Osteoblast (primary cell): ENCODE results near the gene FUS. TPM values are rescaled to one million over a fixed set of nuclear protein-coding genes. Genes with fewer than 3 reads are reported as not detected.
"Not testable (repeated sequence)": the region's sequence is repeated elsewhere in the genome, so short reads cannot be mapped to it uniquely, and the experiment has no call there.

ENCODE experiments used
- DNase-seq: peaks from one replicate; pipeline ENCODE4 v3.0.0; 2011; ENCODE audit warnings: low spot score, mixed read lengths; ENCODE audit not compliant: insufficient read length; ENCODE audit errors: missing footprints
- H2AFZ ChIP-seq: 2 replicates; pipeline ENCODE4 v1.6.0; 2011; ENCODE audit warnings: mild to moderate bottlenecking, low read length
- H3K27ac ChIP-seq: 2 replicates; pipeline ENCODE4 v1.5.1; 2011; ENCODE audit warnings: mild to moderate bottlenecking, low read depth, low read length, moderate library complexity
- H3K27me3 ChIP-seq: 2 replicates; pipeline ENCODE4 v1.6.0; 2012; ENCODE audit warnings: mild to moderate bottlenecking, control low read depth, inconsistent platforms, low read length, moderate library complexity; ENCODE audit not compliant: insufficient read depth
- H3K36me3 ChIP-seq: 2 replicates; pipeline ENCODE4 v1.5.1; 2011; ENCODE audit warnings: mild to moderate bottlenecking, low read length, control low read depth, moderate library complexity; ENCODE audit not compliant: insufficient read depth
- H3K4me1 ChIP-seq: 2 replicates; pipeline ENCODE4 v1.5.1; 2011; ENCODE audit warnings: mild to moderate bottlenecking, low read length, control low read depth, moderate library complexity; ENCODE audit not compliant: insufficient read depth
- H3K4me2 ChIP-seq: 2 replicates; pipeline ENCODE4 v1.6.0; 2011; ENCODE audit warnings: mild to moderate bottlenecking, low read length; ENCODE audit not compliant: insufficient read depth
- H3K4me3 ChIP-seq: fragments of 200-600 bp; sonication (generic); 3 replicates; pipeline ENCODE4 v1.5.1; 2012; ENCODE audit warnings: mild to moderate bottlenecking, low read length, inconsistent platforms; ENCODE audit not compliant: insufficient read depth
- H3K79me2 ChIP-seq: 2 replicates; pipeline ENCODE4 v1.6.0; 2012; ENCODE audit warnings: mild to moderate bottlenecking, low read length, control low read depth, inconsistent platforms; ENCODE audit not compliant: insufficient read depth
- H3K9me3 ChIP-seq: 2 replicates; pipeline ENCODE4 v1.5.1; 2011; ENCODE audit warnings: low read depth, low read length, control low read depth
- H4K20me1 ChIP-seq: 2 replicates; pipeline ENCODE4 v1.6.0; 2012; ENCODE audit warnings: mild to moderate bottlenecking, low read length, control low read depth; ENCODE audit not compliant: insufficient read depth
- total RNA-seq: library from RNA; depleted of rRNA; stranded (reverse); fragments of >200 nt; gene quantifications from 2 replicates; pipeline ENCODE4 v1.2.3, GENCODE V29; 2012
- TF ChIP-seq, protein P1 (sequence below): IDR thresholded peaks from 2 replicates; pipeline ENCODE4 v1.5.1; 2011; ENCODE audit warnings: mild to moderate bottlenecking, low read depth, low read length, moderate library complexity; ENCODE audit errors: extremely low read depth

The FUS gene
- total RNA-seq, 1 donor = 24.2 TPM

DNA sequence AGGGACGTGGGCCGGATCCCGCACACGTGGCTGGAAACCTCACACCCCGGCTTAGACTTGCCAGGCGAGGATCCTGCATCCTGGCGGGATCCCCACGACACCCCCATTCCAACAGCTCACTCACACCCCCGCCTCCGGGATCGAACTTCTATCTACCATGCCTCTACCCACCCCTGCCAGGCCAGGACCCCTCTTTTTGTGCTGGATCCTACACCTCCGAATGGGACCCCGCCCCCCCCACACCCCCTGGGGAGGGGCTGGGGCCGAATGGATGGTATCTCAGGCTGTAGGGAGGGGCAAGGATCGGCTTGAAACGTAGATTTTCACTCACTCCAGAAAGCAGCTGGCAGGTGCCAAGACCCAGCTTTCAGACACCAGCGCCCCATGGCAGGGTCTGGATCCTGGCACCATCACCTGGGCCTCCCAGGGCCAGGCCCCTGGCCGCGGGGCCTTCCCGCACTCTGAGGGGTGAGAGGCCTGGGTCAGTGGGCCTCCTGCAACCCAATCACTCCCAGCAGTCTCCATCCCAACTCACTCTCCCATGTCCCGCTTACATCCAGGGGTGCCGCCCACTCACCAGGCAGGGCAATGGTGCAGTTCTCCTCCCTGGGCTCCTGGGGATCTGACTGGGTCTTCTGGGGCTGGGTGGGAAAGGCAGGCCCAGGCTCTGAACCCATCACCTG is 36.8 kb upstream of the FUS start:
- no peaks in the 10 kb centered on the region for H3K9me3 ChIP-seq
- H2AFZ ChIP-seq = peak overlapping the region; percentile 90
- TF ChIP-seq, protein P1, sequence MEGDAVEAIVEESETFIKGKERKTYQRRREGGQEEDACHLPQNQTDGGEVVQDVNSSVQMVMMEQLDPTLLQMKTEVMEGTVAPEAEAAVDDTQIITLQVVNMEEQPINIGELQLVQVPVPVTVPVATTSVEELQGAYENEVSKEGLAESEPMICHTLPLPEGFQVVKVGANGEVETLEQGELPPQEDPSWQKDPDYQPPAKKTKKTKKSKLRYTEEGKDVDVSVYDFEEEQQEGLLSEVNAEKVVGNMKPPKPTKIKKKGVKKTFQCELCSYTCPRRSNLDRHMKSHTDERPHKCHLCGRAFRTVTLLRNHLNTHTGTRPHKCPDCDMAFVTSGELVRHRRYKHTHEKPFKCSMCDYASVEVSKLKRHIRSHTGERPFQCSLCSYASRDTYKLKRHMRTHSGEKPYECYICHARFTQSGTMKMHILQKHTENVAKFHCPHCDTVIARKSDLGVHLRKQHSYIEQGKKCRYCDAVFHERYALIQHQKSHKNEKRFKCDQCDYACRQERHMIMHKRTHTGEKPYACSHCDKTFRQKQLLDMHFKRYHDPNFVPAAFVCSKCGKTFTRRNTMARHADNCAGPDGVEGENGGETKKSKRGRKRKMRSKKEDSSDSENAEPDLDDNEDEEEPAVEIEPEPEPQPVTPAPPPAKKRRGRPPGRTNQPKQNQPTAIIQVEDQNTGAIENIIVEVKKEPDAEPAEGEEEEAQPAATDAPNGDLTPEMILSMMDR = no peak
- H3K4me1 ChIP-seq = peaks cover 19% of the 10 kb centered on the region
- peaks cover 21% of the 10 kb centered on the region for H3K27me3 ChIP-seq
- no peak overlapping the region for H3K27ac ChIP-seq
- peak overlapping the region; percentile 84 for H3K4me2 ChIP-seq
- no peaks in the 10 kb centered on the region for H4K20me1 ChIP-seq
- H3K4me3 ChIP-seq = peak overlapping the region; percentile 70
- DNase-seq = peak; percentile 53
- no peaks in the 10 kb centered on the region for H3K79me2 ChIP-seq
- H3K36me3 ChIP-seq = no peaks in the 10 kb centered on the region

DNA sequence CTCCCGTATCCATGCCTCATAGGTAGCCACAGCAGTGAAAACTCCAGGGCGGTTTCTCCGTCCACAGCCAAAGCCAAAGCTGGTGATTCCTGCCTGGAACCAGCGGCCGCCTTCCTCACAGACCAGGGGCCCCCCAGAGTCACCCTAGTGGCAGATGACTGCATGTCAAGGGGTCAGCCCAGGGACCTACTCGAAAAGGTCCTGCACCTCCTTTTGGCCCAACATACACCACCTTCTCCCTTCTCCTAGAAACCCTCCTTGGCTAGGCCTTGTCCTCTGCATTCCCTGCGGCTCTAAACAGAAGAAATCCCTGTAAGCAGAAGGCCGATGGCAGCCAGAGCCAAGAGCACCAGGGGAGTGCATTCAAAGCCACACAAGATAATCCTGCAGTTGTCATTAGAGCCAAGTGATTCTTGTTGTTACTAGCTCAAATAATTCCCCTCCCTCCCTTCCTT is 36.2 kb upstream of the FUS start:
- H3K36me3 ChIP-seq = no peaks in the 10 kb centered on the region
- peaks cover 25% of the 10 kb centered on the region for H3K27me3 ChIP-seq
- no peak overlapping the region for H3K27ac ChIP-seq
- H3K79me2 ChIP-seq = no peaks in the 10 kb centered on the region
- no peak overlapping the region for H3K4me2 ChIP-seq
- TF ChIP-seq, protein P1 = no peak
- no peaks in the 10 kb centered on the region for H3K9me3 ChIP-seq
- peaks cover 15% of the 10 kb centered on the region for H3K4me1 ChIP-seq
- H3K4me3 ChIP-seq = no peak overlapping the region
- H2AFZ ChIP-seq = no peak overlapping the region
- peak; percentile 58 for DNase-seq
- no peaks in the 10 kb centered on the region for H4K20me1 ChIP-seq

DNA sequence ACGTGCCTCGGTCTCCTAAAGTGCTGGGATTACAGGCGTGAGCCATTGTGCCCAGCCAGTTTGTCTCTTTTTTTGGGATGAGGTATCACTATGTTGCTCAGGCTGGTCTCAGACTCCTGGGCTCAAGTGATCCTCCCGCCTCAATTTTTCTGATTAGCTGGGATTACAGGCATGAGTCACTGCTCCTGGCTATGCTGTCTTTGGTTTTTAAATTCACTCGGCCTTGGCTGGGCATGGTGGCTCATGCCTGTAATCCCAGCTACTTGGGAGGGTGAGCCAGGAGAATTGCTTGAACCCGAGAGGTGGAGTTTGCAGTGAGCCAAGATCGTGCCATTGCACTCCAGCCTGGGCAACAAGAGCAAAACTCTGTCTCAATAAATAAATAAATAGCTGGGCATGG is 35.5 kb upstream of the FUS start:
- not testable (repeated sequence) for H3K79me2 ChIP-seq, H3K9me3 ChIP-seq, H3K27ac ChIP-seq, H4K20me1 ChIP-seq, H3K36me3 ChIP-seq, H2AFZ ChIP-seq, H3K4me2 ChIP-seq, H3K4me3 ChIP-seq
- peaks cover 30% of the 10 kb centered on the region for H3K27me3 ChIP-seq
- peaks cover 12% of the 10 kb centered on the region for H3K4me1 ChIP-seq
- DNase-seq = peak; percentile 4

DNA sequence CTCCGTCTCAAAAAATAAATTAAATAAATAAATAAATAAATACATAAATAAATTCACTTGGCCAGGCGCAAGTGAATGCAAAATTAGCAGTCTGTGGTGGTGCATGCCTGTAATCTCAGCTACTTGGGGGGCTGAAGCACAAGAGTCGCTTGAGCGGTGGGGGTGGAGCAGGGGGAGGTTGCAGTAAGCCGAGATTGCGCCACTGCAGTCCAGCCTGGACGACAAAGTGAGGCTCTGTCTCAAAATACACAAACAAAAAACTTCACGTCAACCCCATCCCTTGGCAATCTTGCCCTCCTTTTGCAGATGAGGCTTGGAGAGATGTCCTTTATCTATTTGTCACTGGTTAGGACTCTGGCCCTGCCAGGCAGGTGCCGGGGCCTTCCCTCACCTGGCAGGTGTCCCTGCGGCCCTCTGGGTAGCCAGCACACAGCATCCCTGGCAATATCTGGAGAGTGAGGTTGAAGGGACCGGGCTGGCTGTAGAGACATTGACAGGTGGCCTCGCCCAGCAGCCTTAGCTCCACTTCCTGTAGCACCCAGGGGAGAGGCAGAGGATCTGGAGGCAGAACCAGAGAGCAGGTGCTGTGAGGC is 34.4 kb upstream of the FUS start:
- H3K27ac ChIP-seq = no peak overlapping the region
- no peaks in the 10 kb centered on the region for H3K79me2 ChIP-seq
- H3K9me3 ChIP-seq = no peaks in the 10 kb centered on the region
- no peaks in the 10 kb centered on the region for H4K20me1 ChIP-seq
- DNase-seq = peak; percentile 68
- H2AFZ ChIP-seq = no peak overlapping the region
- H3K27me3 ChIP-seq = peaks cover 30% of the 10 kb centered on the region
- TF ChIP-seq, protein P1 = no peak
- H3K36me3 ChIP-seq = no peaks in the 10 kb centered on the region
- H3K4me2 ChIP-seq = no peak overlapping the region
- peaks cover 12% of the 10 kb centered on the region for H3K4me1 ChIP-seq
- no peak overlapping the region for H3K4me3 ChIP-seq
